MCF 10A (cell line): ENCODE results near the gene KRTAP4-8. TPM values are rescaled to one million over a fixed set of nuclear protein-coding genes. Genes with fewer than 3 reads are reported as not detected.
"Not testable (repeated sequence)": the region's sequence is repeated elsewhere in the genome, so short reads cannot be mapped to it uniquely, and the experiment has no call there.

ENCODE experiments used
- BruUV-seq: library from RNA; stranded (reverse); fragments of 400-500 nt; replicated peaks from 2 replicates; lab custom pipeline; 2021; lab: Mats Ljungman, UMichigan
- CTCF ChIA-PET: fragments of 300-600 bp; sonication (Branson Sonifier 250); formaldehyde crosslinking; extraction: SDS; loops from one replicate; lab custom pipeline; 2021; ENCODE audit warnings: antibody characterized with exemption, inconsistent platforms; lab: Yijun Ruan, JAX
- POLR2A ChIA-PET: fragments of 300-600, 350-650 bp; sonication (Branson Sonifier 250); formaldehyde crosslinking; extraction: SDS; loops from one replicate; lab custom pipeline; 2020; ENCODE audit warnings: antibody characterized with exemption, inconsistent platforms; lab: Yijun Ruan, JAX
- DNase-seq: peaks from one replicate; pipeline ENCODE4 v3.0.0-alpha.2; 2018; ENCODE audit not compliant: unreplicated experiment
- H3K27ac Mint-ChIP-seq: one replicate; pipeline ENCODE4 v1.8.0; 2022; ENCODE audit warnings: mild to moderate bottlenecking, low read depth, mixed read lengths; ENCODE audit not compliant: unreplicated experiment
- H3K27me3 Mint-ChIP-seq: one replicate; pipeline ENCODE4 v1.8.0; 2022; ENCODE audit warnings: mixed read lengths; ENCODE audit not compliant: insufficient read depth, unreplicated experiment
- H3K36me3 Mint-ChIP-seq: one replicate; pipeline ENCODE4 v1.8.0; 2022; ENCODE audit warnings: mild to moderate bottlenecking, moderate library complexity, mixed read lengths; ENCODE audit not compliant: insufficient read depth, unreplicated experiment
- H3K4me1 Mint-ChIP-seq: one replicate; pipeline ENCODE4 v1.8.0; 2022; ENCODE audit warnings: mixed read lengths; ENCODE audit not compliant: insufficient read depth, unreplicated experiment
- H3K4me3 Mint-ChIP-seq: one replicate; pipeline ENCODE4 v1.8.0; 2022; ENCODE audit warnings: mild to moderate bottlenecking, moderate library complexity, mixed read lengths; ENCODE audit not compliant: unreplicated experiment
- H3K9me3 Mint-ChIP-seq: one replicate; pipeline ENCODE4 v1.8.0; 2022; ENCODE audit warnings: mixed read lengths; ENCODE audit not compliant: unreplicated experiment
- CTCF ChIP-seq: fragments of 200-600 bp; IDR thresholded peaks from one replicate; pipeline ENCODE4 v1.8.0; 2022; ENCODE audit warnings: antibody characterized with exemption, mild to moderate bottlenecking; ENCODE audit not compliant: unreplicated experiment
- intact Hi-C: fragments of 100-400 bp; cut with micrococcal nuclease; formaldehyde crosslinking; loops from 2 replicates; pipeline ENCODE4 v1.14.1; 2022
- total RNA-seq: library from RNA; stranded (reverse); gene quantifications from 2 replicates; pipeline ENCODE4 v1.2.3, GENCODE V29; 2022

KRTAP4-8 gene
- total RNA-seq, 1 experiment from 2014 or later, result not detected

DNA sequence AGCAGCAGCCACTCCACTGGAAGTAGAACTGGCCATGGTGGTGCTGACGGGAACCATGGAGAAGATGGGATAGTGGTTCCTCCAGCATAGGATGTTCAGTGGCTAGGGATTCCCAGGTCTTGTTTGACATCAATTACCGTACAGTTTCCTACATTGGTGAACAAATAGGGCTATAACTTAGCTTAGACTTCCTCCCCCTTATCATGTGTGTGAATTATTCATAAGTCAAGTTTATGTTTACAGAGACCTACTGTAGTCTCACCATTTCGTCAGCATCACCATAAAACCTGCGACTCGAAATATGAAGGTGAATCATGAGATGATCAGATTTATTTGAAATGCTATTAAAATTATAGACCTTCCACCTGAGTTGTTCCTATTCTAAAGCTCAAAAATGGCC is 39.2 kb downstream of the KRTAP4-8 start:
- TF ChIP-seq CTCF, result no peak
- peak overlapping the region; percentile 21 for H3K27ac Mint-ChIP-seq
- ChIA-PET POLR2A (interaction anchor here (0.7 kb wide), 2 partner anchors 207 to 484 kb away, joined by 3 to 4 read pairs; no protein-coding TSS in a partner anchor), CTCF (interaction anchor here (0.6 to 0.8 kb wide), 3 partner anchors 149 to 568 kb away, joined by 3 read pairs; no protein-coding TSS in a partner anchor)
- no peak for DNase-seq
- no peaks in the 10 kb centered on the region for H3K9me3 Mint-ChIP-seq
- H3K36me3 Mint-ChIP-seq, result no peaks in the 10 kb centered on the region
- no peaks in the 10 kb centered on the region for H3K27me3 Mint-ChIP-seq
- no TSS peak for BruUV-seq
- H3K4me3 Mint-ChIP-seq, result no peak overlapping the region
- peaks cover 25% of the 10 kb centered on the region for H3K4me1 Mint-ChIP-seq
- intact Hi-C loops, result no loop called here

DNA sequence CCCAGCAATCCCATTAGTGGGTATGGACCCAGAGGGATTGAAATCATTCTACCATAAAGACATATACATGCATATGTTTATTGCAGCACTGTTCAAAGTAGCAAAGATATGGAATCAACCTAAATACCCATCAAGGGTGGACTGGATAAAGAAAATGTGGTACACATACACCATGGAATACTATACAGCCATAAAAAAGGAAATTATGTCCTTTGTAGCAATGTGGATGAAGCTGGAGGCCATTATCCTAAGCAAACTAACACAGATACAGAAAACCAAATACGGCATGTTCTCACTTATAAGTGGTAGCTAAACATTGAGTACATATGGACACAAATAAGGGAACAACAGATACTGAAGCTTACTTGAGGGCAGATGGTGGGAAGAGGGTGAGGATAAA is 40.4 kb downstream of the KRTAP4-8 start:
- intact Hi-C loops, result no loop called here
- H3K36me3 Mint-ChIP-seq, result no peaks in the 10 kb centered on the region
- no peaks in the 10 kb centered on the region for H3K9me3 Mint-ChIP-seq
- H3K4me1 Mint-ChIP-seq, result peaks cover 25% of the 10 kb centered on the region
- ChIA-PET POLR2A (no interaction called here), CTCF (no interaction called here)
- no peak for TF ChIP-seq CTCF
- H3K27me3 Mint-ChIP-seq, result no peaks in the 10 kb centered on the region
- no peak overlapping the region for H3K27ac Mint-ChIP-seq
- no TSS peak for BruUV-seq
- no peak overlapping the region for H3K4me3 Mint-ChIP-seq
- DNase-seq, result no peak

DNA sequence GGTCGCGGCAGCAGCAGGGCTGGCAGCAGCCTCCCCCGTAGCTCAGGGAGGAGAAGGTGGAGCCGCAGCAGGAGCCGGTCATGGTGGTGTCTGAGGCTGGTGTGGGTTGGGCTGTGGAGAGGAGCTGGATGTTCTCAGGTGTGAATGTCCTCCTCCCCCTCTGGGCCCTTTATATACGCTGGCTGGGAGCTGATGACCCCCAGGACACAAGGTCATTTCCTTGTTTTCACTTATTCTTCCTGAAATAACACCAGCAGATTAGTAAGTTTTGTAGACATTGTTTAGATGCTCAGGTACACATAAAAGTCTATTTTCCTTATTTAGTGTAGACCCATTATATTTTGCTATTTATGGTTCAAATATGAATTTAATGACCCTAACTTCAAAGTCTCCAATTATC is 42.8 kb downstream of the KRTAP4-8 start, which contains the start of gene KRTAP2-2:
KRTAP2-2 (minus strand) TSS at position 101 of the 400 bp plus-strand sequence; CDS start at position 82, 19 bp downstream.
- CTCF ChIA-PET, result interaction anchor here (0.6 kb wide), 1 partner anchor 115 kb away, joined by 4 read pairs; no protein-coding TSS in a partner anchor
- H3K9me3 Mint-ChIP-seq, H3K27ac Mint-ChIP-seq, BruUV-seq, DNase-seq, H3K27me3 Mint-ChIP-seq, H3K4me3 Mint-ChIP-seq, intact Hi-C loops, H3K36me3 Mint-ChIP-seq, POLR2A ChIA-PET: not testable (repeated sequence)
- peaks cover 13% of the 10 kb centered on the region for H3K4me1 Mint-ChIP-seq

- H3K4me3 Mint-ChIP-seq, intact Hi-C loops, DNase-seq, H3K27ac Mint-ChIP-seq, H3K4me1 Mint-ChIP-seq, CTCF ChIA-PET, H3K9me3 Mint-ChIP-seq, H3K36me3 Mint-ChIP-seq, POLR2A ChIA-PET, H3K27me3 Mint-ChIP-seq, BruUV-seq: not testable (repeated sequence)
Observed at GRCh38 chr17:41054556-41054955, 43.4 kb downstream of the KRTAP4-8 start.

DNA sequence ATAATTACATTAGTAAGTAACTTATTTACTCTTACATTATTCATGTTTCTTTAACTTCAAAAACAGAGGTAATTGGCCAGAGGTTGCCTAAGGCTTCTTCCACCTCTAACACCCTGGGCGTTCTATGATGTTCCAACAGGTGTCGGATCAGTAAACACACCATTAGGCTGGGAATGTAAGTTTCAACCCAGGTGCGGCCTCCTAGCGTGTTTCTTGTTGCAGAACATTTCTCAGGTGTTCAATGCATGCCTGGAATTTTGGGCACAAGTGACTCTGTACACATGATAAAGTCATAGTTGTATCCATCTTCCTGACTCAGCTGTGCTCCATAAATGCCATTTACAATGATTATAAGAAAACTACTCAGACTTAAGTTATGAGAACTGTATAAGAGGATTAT is 43.9 kb downstream of the KRTAP4-8 start:
- DNase-seq, result no peak
- ChIA-PET POLR2A (no interaction called here), CTCF (no interaction called here)
- TF ChIP-seq CTCF, result no peak
- no peaks in the 10 kb centered on the region for H3K36me3 Mint-ChIP-seq
- H3K27me3 Mint-ChIP-seq, result no peaks in the 10 kb centered on the region
- peaks cover 4% of the 10 kb centered on the region for H3K4me1 Mint-ChIP-seq
- no peaks in the 10 kb centered on the region for H3K9me3 Mint-ChIP-seq
- no peak overlapping the region for H3K4me3 Mint-ChIP-seq
- BruUV-seq, result no TSS peak
- no peak overlapping the region for H3K27ac Mint-ChIP-seq
- intact Hi-C loops, result no loop called here
